ENCODE data around the gene CAPZA2.

Gene CAPZA2

DNA sequence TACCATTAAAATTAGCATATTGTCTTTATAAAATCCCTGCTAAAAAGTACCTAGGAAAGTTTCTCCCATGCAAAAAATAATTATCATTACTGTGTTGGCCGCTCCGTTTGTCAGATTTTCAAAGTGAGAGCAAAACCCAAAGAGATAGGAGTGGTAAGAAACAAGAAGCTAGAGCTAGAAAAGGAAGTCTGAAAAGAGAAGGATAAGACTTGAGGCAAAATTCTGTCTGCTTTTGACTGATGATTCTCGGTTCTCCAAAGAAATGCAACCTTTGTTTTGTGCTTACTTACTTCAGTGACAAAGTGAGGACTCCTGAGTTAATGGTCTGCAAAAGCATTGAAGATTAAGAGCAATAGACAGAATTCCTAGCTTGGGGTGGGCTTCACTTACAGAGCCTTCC is 33.3 kb upstream of the CAPZA2 start:
- no peak overlapping the region for H3K4me3 ChIP-seq (ENCODE audit: low read depth, low read length)
- no peak for TF ChIP-seq CTCF (IDR thresholded peaks at IDR 0.05; ENCODE audit: low read depth, low read length, missing control alignments)
- DNase-seq (ENCODE audit: low read depth) = no peak

- no peak for TF ChIP-seq CTCF (IDR thresholded peaks at IDR 0.05; ENCODE audit: low read depth, low read length, missing control alignments)
Observed at GRCh38 chr7:116829493-116829892, 32.9 kb upstream of the CAPZA2 start.

GRCh38 chr7:116832692-116833091 is 29.7 kb upstream of the CAPZA2 start:
- DNase-seq (ENCODE audit: low read depth) = no peak
- H3K4me3 ChIP-seq (ENCODE audit: low read depth, low read length) = no peak overlapping the region
- no peak for TF ChIP-seq CTCF (IDR thresholded peaks at IDR 0.05; ENCODE audit: low read depth, low read length, missing control alignments)

More at GRCh38 chr7:116829493-116829892, 32.9 kb upstream of the CAPZA2 start:
- DNase-seq (ENCODE audit: low read depth) = no peak
- no peak overlapping the region for H3K4me3 ChIP-seq (ENCODE audit: low read depth, low read length)

- TF ChIP-seq CTCF (IDR thresholded peaks at IDR 0.05; ENCODE audit: low read depth, low read length, missing control alignments) = no peak
Observed at GRCh38 chr7:116834815-116835504, 27.4 kb upstream of the CAPZA2 start.

DNA sequence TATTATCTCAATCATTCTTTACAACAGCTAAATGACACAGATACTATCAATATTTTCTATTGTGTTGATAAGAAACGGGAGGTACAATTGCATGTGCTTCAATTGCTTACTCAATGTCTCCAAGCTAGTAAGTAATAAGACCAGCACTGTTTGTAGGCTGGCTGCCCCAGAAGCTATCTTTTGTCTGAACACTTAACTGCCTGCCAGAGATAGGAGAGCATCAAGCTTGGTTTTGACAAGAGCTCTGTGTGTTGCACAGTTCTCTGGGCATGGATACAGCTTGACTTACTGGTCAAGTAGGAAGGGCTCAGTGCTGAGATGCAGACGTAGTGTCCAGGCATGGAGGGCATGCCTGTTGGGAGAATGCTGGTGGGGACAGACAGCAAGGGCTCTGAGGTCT is 26.3 kb upstream of the CAPZA2 start:
- DNase-seq (ENCODE audit: low read depth) = no peak
- H3K4me3 ChIP-seq (ENCODE audit: low read depth, low read length) = no peak overlapping the region
- no peak for TF ChIP-seq CTCF (IDR thresholded peaks at IDR 0.05; ENCODE audit: low read depth, low read length, missing control alignments)

More at GRCh38 chr7:116834815-116835504, 27.4 kb upstream of the CAPZA2 start:
- no peak overlapping the region for H3K4me3 ChIP-seq (ENCODE audit: low read depth, low read length)
- DNase-seq (ENCODE audit: low read depth) = no peak

DNA sequence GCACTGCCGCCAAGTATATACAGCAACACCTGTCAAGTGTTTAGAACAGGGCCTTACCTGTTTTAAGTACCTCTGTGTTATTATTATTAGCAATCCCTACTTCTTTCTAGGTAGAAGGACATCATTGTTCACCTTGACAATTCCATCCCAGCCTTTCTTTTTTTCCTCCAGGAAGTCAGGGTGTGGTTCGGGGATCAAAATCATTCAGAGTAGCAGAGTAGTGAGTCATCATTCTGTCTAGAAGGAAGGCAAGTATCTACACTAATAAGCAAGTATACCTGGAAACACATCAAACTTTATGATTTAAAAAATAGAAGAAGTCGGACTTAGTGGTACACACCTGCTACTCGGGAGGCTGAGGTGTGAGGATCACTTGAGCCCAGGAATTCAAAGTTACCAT is 25.5 kb upstream of the CAPZA2 start:
- DNase-seq (ENCODE audit: low read depth) = no peak
- H3K4me3 ChIP-seq (ENCODE audit: low read depth, low read length) = no peak overlapping the region
- TF ChIP-seq CTCF (IDR thresholded peaks at IDR 0.05; ENCODE audit: low read depth, low read length, missing control alignments) = no peak

GRCh38 chr7:116837586-116837985 is 24.8 kb upstream of the CAPZA2 start:
- TF ChIP-seq CTCF (IDR thresholded peaks at IDR 0.05; ENCODE audit: low read depth, low read length, missing control alignments) = no peak
- no peak overlapping the region for H3K4me3 ChIP-seq (ENCODE audit: low read depth, low read length)
- DNase-seq (ENCODE audit: low read depth) = no peak
